HL-60/S4 treated with retinoic acid at 250 ng/mL for 4 days and 3 days (cell line): Measurements from ENCODE around the gene ATRIP.
"Not testable (repeated sequence)": the region's sequence is repeated elsewhere in the genome, so short reads cannot be mapped to it uniquely, and the experiment has no call there.

Experiments
- in situ Hi-C: fragments of 300-500 bp; cut with MboI; formaldehyde crosslinking; loops from 2 replicates; pipeline ENCODE4 v1.7.0; 2022; ENCODE audit warnings: low sequenced_read_pairs

The ATRIP gene

GRCh38 chr3:48435774-48436476 lies 10.6 kb upstream of the ATRIP start:
- in situ Hi-C loops: loop anchor here (10.0 kb wide), 1 partner anchor 171 kb away; no protein-coding TSS in a partner anchor

DNA sequence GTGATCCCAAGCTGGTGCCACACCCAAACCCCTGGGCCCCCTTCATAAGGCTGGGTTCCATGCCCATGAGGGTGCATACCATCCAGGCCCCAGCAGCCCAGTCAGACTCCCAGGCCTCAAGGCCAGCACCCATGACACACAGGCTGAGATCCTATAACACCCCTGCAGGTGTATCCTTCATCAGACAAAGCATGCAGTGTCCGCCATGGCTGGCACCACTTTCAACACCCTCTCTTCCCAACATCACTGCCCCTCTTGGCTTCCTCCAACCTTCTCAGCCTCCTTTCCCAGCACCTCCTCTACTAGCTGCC lies 10.1 kb upstream of the ATRIP start:
- in situ Hi-C loops: loop anchor here (10.0 kb wide), 1 partner anchor 172 kb away; no protein-coding TSS in a partner anchor

- in situ Hi-C loops: loop anchor here (10.0 kb wide), 1 partner anchor 172 kb away; no protein-coding TSS in a partner anchor
These were observed 9.7 kb upstream of the ATRIP start for GRCh38 chr3:48436855-48437254.

DNA sequence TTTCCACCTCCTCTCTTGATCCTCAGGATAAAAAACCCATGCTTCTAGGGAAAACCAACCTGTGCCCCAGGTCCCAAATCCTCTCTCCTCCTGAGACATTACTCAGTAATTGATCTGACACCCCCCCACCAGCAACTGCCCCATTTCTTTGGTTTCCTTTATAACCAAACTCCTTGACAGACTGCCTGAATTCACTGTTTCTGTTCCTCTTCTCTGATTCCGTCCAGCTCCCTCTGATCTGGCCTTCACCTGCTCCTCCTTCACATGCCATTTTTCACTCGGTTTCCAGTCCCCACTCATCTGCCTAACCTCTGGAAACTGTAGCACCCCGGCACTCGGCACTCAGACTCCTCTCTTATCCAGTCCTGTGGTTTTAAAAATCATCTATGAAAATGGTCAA lies 8.7 kb upstream of the ATRIP start:
- in situ Hi-C loops: loop anchor here (10.0 kb wide), 1 partner anchor 173 kb away; no protein-coding TSS in a partner anchor

DNA sequence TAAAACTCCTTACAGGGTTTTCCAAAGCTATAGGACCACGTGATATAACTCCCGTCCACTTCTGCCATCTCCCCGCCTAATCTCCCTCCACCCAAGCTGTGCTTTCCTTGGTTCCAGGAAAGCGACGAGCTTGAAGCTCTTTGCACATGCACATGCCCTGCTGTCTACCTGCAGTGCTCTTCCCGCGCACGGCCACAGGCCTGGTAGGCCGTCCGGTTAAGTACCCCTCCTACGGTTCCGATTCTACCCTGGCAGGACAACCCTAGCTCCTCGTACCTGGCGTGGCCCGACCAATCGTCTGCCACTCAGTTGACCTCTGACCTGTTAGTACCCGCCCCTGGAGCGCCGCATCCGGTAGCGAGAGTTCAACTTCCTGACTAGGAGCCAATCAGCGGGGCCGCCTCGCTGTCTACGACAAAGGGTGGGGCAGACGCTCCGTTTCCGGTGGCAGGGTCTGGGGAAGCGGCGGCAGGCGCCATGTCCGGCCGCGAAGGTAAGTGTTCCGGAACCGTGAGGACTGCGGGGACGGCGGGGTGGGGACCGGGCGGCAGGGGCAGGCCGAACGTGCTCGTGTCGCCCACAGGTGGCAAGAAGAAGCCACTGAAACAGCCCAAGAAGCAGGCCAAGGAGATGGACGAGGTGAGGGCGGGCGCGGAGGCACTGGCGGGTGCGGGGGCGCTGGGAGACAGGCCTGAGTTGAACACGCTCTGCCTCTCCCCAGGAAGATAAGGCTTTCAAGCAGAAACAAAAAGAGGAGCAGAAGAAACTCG lies 6.5 kb upstream of the ATRIP start, which contains the start of the genes CCDC51 and TMA7:
CCDC51 (minus strand) TSS at position 300 of the 770 bp plus-strand sequence. CDS start 4,991 bp downstream, outside the sequence.
TMA7 (plus strand) TSS at position 438 of the 770 bp plus-strand sequence; CDS start at position 478, 40 bp downstream.
- in situ Hi-C loops: loop anchor here (10.0 kb wide), 1 partner anchor 175 kb away; no protein-coding TSS in a partner anchor

GRCh38 chr3:48440590-48440958 lies 6.0 kb upstream of the ATRIP start:
- in situ Hi-C loops: no loop called here

- in situ Hi-C loops: no loop called here
These were observed 4.6 kb upstream of the ATRIP start for GRCh38 chr3:48441940-48442339.

GRCh38 chr3:48445277-48445882 lies 1.2 kb upstream of the ATRIP start:
- in situ Hi-C loops: no loop called here

GRCh38 chr3:48446043-48446424 lies 503 bp upstream of the ATRIP start:
- in situ Hi-C loops: no loop called here

DNA sequence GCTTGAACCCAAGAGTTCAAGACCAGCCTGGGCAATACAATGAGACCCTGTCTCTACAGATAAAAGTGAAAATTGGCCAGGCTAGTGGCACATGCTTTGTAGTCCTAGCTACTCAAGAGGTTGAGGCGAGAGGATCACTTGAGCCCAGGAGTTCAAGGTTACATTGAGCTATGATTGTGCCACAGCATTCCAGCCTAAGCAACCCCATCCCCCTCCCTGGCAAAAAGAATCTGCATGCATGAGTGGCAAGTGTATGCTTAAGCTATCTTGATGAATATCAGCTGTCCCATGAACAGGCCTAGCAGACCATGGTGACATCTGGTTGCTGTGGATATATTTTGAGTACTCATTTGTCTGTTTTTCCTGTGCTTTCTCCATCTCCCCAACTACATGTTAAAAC lies 4.7 kb downstream of the ATRIP start:
- in situ Hi-C loops: no loop called here

DNA sequence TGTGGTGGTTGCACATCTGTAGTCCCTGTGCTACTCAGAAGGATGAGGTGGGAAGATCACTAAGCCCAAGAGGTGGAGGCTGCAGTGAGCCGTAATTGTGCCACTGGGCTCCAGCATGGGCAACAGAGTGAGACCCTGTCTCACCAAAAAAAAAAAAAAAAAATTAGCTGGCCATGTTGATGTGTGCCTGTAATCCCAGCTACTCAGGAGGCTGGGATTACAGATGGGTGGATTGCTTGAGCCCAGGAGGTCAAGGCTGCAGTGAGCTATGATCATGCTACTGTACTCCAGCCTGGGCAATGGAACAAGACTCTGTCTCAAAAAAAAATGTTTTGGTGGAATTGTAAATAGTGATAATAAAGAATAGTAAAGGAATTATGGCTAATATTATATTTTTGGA lies 9.9 kb downstream of the ATRIP start:
- in situ Hi-C loops: no loop called here

DNA sequence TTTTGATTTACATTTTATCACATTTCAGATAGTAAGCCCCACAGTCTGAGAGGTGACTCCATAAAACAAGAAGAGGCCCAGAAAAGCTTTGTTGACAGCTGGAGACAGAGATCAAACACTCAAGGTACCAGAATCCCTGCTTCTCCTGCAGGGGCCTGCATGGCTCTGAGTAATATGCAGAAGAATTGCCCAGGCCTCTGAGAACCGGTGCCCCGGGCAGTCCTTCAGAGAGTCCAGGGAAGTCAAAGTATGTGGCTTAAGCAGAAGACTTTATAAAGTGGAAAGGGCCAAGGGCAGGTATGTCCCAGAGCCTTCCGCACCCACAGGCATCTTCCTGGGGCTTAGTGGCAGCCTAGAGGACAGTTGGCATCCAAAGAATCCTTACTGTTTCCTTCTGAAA lies 12.8 kb downstream of the ATRIP start:
- in situ Hi-C loops: no loop called here

DNA sequence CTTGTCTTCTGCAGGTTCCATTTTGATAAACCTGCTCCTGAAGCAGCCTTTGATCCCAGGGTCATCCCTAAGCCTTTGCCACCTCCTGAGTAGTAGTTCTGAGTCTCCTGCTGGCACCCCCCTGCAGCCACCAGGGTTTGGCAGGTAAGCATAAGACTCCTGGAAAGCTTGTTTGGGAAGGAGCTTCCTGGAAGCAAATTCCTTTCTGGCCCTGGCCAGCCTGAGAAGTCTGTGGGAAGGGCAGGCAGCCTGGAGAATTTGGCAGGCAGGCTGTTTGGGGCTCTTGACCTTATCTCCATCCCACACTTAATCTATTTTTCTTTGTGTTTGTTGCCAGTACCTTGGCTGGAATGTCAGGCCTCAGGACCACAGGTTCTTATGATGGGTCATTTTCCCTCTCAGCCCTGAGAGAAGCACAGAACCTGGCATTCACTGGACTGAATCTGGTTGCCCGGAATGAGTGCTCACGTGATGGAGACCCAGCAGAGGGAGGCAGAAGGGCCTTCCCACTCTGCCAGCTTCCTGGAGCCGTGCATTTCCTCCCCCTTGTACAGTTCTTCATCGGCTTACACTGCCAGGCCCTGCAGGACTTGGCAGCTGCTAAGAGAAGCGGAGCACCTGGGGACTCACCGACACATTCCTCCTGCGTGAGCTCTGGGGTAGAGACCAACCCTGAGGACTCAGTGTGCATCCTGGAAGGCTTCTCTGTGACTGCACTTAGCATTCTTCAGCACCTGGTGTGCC lies 13.4 kb downstream of the ATRIP start:
- in situ Hi-C loops: no loop called here

DNA sequence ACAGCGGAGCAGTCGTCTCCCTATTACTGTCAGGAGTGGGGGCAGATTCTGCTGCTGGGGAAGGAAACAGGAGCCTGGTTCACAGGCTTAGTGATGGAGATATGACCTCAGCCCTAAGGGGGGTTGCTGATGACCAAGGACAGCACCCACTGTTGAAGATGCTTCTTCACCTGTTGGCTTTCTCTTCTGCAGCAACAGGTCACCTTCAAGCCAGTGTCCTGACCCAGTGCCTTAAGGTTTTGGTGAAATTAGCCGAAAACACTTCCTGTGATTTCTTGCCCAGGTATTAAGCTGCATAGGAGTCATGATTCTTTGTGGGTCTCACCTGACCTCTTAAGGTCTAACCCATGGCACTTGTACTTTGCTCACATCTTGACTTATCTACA lies 14.0 kb downstream of the ATRIP start:
- in situ Hi-C loops: no loop called here

- in situ Hi-C loops: not testable (repeated sequence)
These were observed 15.2 kb downstream of the ATRIP start for GRCh38 chr3:48461767-48462166.

DNA sequence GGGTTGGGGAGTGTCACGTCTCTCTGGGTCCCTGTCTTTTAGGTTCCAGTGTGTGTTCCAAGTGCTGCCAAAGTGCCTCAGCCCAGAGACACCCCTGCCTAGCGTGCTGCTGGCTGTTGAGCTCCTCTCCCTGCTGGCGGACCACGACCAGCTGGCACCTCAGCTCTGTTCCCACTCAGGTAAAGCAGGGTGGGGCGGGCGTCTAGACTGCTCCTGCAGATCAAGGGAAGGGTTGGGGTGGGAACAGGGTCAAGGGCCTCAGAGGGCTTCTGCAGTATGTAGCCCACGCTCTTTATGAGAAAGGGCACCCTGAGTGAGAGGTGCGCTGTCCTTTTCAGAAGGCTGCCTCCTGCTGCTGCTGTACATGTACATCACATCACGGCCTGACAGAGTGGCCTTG lies 17.2 kb downstream of the ATRIP start:
- in situ Hi-C loops: no loop called here

DNA sequence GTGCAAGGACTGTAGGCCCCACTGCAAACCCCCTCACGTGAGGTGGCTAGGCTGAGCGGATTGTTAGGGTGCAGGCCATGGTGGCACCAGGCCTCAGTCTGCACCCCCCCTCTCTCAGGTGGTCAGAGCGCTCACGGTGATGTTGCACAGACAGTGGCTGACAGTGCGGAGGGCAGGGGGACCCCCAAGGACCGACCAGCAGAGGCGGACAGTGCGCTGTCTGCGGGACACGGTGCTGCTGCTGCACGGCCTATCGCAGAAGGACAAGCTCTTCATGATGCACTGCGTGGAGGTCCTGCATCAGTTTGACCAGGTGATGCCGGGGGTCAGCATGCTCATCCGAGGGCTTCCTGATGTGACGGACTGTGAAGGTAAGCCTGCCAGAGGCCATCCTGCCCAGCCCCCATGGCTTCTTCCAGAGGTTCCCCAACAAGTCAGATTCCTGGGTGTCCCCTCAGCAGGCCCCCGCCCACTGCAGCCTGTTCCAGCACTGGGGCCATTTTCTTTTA lies 18.2 kb downstream of the ATRIP start:
- in situ Hi-C loops: no loop called here

GRCh38 chr3:48465237-48465530 lies 18.6 kb downstream of the ATRIP start:
- in situ Hi-C loops: no loop called here

DNA sequence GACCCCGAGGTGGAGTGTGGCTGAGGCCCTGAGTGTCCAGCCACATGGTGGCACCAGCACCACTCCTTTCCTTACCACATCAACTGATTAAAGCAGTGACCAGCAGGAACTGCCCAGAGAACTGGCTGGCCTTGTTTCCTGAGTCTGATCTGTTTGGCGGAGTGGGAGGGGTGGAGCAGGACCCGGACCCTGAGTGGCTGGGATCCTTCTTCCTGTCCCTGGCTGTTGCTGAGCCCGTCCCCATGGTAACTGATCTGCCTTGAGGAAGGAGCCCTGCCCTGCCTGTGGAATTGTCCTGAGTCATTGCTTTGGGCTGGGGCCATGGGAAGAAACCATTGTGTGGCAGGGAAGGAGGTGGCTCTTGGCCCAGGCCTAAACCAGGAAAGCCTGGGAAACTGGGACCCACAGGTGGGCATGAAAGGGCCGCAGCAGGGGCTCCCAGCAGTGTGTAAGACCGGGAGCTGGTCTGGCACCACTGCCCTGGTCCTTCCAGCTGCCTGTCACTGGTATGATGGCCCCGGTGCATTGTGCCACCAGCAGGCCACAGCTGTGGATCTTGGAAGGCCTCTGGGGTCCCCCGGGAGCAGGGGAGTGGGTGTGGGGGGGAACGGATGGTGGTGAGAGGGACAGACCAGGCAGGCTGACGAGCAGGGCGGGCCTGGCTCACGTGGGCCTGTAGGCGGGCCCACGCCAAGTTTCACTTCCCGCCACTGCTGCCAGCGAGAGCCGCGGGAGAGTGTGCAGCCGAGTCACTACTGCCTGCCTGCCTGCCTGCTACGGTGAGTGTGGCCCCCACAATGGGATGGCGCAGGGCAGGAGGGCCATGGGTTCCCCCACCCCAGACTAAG lies 19.2 kb downstream of the ATRIP start:
- in situ Hi-C loops: no loop called here
